Ovary (tissue), 9 donors: Measurements from ENCODE around the gene AMPH. TPM values are rescaled to one million over a fixed set of nuclear protein-coding genes. Genes with fewer than 3 reads are reported as not detected.

Source experiments
- DNase-seq, 5 donors: peaks; one replicate each; pipeline ENCODE4 v3.0.0-alpha.2; 2019 to 2020
- H3K27ac ChIP-seq, 2 donors: fragments of 200-600 bp; one replicate each; pipeline versions ENCODE4 v1.5.1 to v1.8.0; 2019 to 2022
- H3K27me3 ChIP-seq: fragments of 200-600 bp; one replicate; pipeline ENCODE4 v1.8.0; 2022
- H3K36me3 ChIP-seq: fragments of 200-600 bp; sonication (generic); one replicate; pipeline ENCODE4 v1.5.1; 2019
- H3K4me1 ChIP-seq: one replicate; pipeline ENCODE4 v1.8.1; 2013; ENCODE audit warnings: mild to moderate bottlenecking, moderate library complexity; ENCODE audit not compliant: insufficient read depth
- H3K4me3 ChIP-seq: fragments of 200-600 bp; sonication (generic); one replicate; pipeline ENCODE4 v1.5.1; 2017
- H3K9me3 ChIP-seq, 2 donors: fragments of 200-600 bp in 1 of 2; sonication (generic) in 1 of 2; one replicate each; pipeline versions ENCODE4 v1.5.1 to v1.8.1; 2013 to 2019; ENCODE audit warnings: mild to moderate bottlenecking in 1 of 2, moderate library complexity in 1 of 2
- EP300 ChIP-seq: sonication (generic); formaldehyde crosslinking; IDR thresholded peaks from one replicate; pipeline ENCODE4 v1.6.1; 2017; ENCODE audit warnings: antibody characterized with exemption
- POLR2A ChIP-seq: fragments of 450-650 bp; IDR thresholded peaks from one replicate; pipeline ENCODE4 v1.6.1; 2017; ENCODE audit warnings: antibody characterized with exemption, mild to moderate bottlenecking, moderate library complexity
- WGBS, 3 donors: extraction: QIAGEN DNeasy Blood & Tissue Kit in 1 of 3; methylation state at CpG; one replicate each; pipeline versions ENCODE4 v1.1.5 to v1.1.7; 2013 to 2017; 5-methylcytosine and 5-hydroxymethylcytosine counted together
- intact Hi-C, 4 donors: fragments of 100-400 bp; cut with DNase I; formaldehyde crosslinking; loops; one replicate each; pipeline versions ENCODE4 v1.11.0 to v1.15.1; 2022 to 2023
- polyA plus RNA-seq, 2 donors: library from polyadenylated mRNA; stranded (reverse); fragments of 200-250 nt in 1 of 2; fragments of 350-450 nt in 1 of 2; fragmentation: Illumina TruSeq in 1 of 2; extraction: RNeasy Lipid Tissue Mini Kit (QIAGEN cat#74804) in 1 of 2; gene quantifications; one replicate each; pipeline ENCODE4 v1.2.3, GENCODE V29; 2013 to 2014
- total RNA-seq, 7 donors: library from RNA; depleted of rRNA in 2 of 7; stranded (reverse); fragments of >200 nt in 2 of 7; fragmentation: NEBNext Ultra II Directional in 3 of 7; extraction: Animal tissue kit (Norgen Biotek cat#: 25700) in 3 of 7; gene quantifications; one replicate each; pipeline versions ENCODE4 v1.1.0 to v1.2.4, GENCODE V29; 2016 to 2023
- TF ChIP-seq, protein P1 (sequence below), 3 donors: fragments of 450-650 bp in 2 of 3; fragments of 200-600 bp in 1 of 3; IDR thresholded peaks; one replicate each; pipeline versions ENCODE4 v1.5.1 to v1.8.0; 2016 to 2022; ENCODE audit warnings: antibody characterized with exemption in 3 of 3, mild to moderate bottlenecking in 1 of 3
- donor health status: DM: no; HTN: no; CAD: no; lungs with moderate emphysema.
- donor health status: DM: no; HTN: no; CAD: no.
- donor health status: Bipolar disorder and iron deficiency.
- donor health status: DM: yes; HTN: yes; CAD: no.
- donor health status: DM: no; HTN: no; CAD: no.
- donor health status: DM: yes; HTN: yes; CAD: no.

Gene AMPH
- total and polyA plus RNA-seq, 9 donors: 0.10 to 4.6 (median 0.83) TPM

DNA sequence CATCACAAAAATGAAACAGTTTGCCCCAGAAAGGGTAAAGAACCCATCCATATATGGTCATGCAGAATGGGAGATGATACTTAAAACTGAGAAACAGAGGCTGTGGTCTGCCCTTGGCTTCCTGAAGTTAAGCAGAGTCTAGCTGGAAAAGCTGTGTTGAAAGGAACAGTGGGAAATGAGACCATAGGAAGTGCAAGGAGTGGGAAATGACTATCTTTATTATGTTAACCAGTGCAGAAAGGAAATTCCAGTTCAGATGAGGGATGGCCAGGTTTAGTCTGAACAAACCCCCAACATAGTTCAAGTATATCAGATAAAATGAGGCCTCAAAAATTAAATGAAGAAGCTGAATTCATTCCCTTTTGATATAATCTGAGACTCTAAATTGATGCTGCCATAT, 245.5 kb downstream of the AMPH start:
- DNase-seq: no peak
- intact Hi-C loops: no loop called here
- TF ChIP-seq EP300 (no peak), POLR2A (no peak)
- TF ChIP-seq, protein P1, sequence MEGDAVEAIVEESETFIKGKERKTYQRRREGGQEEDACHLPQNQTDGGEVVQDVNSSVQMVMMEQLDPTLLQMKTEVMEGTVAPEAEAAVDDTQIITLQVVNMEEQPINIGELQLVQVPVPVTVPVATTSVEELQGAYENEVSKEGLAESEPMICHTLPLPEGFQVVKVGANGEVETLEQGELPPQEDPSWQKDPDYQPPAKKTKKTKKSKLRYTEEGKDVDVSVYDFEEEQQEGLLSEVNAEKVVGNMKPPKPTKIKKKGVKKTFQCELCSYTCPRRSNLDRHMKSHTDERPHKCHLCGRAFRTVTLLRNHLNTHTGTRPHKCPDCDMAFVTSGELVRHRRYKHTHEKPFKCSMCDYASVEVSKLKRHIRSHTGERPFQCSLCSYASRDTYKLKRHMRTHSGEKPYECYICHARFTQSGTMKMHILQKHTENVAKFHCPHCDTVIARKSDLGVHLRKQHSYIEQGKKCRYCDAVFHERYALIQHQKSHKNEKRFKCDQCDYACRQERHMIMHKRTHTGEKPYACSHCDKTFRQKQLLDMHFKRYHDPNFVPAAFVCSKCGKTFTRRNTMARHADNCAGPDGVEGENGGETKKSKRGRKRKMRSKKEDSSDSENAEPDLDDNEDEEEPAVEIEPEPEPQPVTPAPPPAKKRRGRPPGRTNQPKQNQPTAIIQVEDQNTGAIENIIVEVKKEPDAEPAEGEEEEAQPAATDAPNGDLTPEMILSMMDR (IDR thresholded peaks at IDR 0.05): no peak
- Histone ChIP-seq H3K27me3 (no peaks in the 10 kb centered on the region), H3K4me3 (no peak overlapping the region), H3K36me3 (no peaks in the 10 kb centered on the region), H3K4me1 (no peaks in the 10 kb centered on the region), H3K9me3 (no peaks in the 10 kb centered on the region), H3K27ac (no peak overlapping the region)

- DNase-seq: no peak
Measured at GRCh38 chr7:38383281-38383680, 247.9 kb downstream of the AMPH start.

GRCh38 chr7:38382684-38383083, 248.5 kb downstream of the AMPH start:
- Histone ChIP-seq H3K27me3 (no peaks in the 10 kb centered on the region), H3K4me1 (no peaks in the 10 kb centered on the region), H3K27ac (no peak overlapping the region), H3K9me3 (no peaks in the 10 kb centered on the region), H3K4me3 (no peak overlapping the region), H3K36me3 (no peaks in the 10 kb centered on the region)
- no peak for DNase-seq
- WGBS, 3 donors: 37 to 57% (median 53%) methylated on average over 2 of the region's 2 CpGs
- TF ChIP-seq POLR2A (no peak), EP300 (no peak)
- TF ChIP-seq, protein P1 (IDR thresholded peaks at IDR 0.05): no peak
- intact Hi-C loops: no loop called here

More at GRCh38 chr7:38383281-38383680, 247.9 kb downstream of the AMPH start:
- Histone ChIP-seq H3K36me3 (no peaks in the 10 kb centered on the region), H3K9me3 (no peaks in the 10 kb centered on the region), H3K27ac (no peak overlapping the region), H3K27me3 (no peaks in the 10 kb centered on the region), H3K4me1 (no peaks in the 10 kb centered on the region), H3K4me3 (no peak overlapping the region)
- 69 to 77% (median 77%) methylated on average over 9 of the region's 9 CpGs for WGBS, 3 donors
- TF ChIP-seq, protein P1 (IDR thresholded peaks at IDR 0.05): no peak
- TF ChIP-seq EP300 (no peak), POLR2A (no peak)
- intact Hi-C loops: no loop called here

- H3K36me3 ChIP-seq: no peaks in the 10 kb centered on the region
- intact Hi-C loops: no loop called here
- H3K9me3 ChIP-seq: no peaks in the 10 kb centered on the region
- 15 to 38% (median 16%) methylated on average over 4 of the region's 4 CpGs for WGBS, 3 donors
- no peak overlapping the region for H3K4me3 ChIP-seq
- TF ChIP-seq EP300: no peak
- no peak for TF ChIP-seq POLR2A
- no peaks in the 10 kb centered on the region for H3K4me1 ChIP-seq
- no peak for DNase-seq
- H3K27ac ChIP-seq: no peak overlapping the region
- H3K27me3 ChIP-seq: no peaks in the 10 kb centered on the region
Measured at GRCh38 chr7:38375453-38375852, 255.7 kb downstream of the AMPH start.

DNA sequence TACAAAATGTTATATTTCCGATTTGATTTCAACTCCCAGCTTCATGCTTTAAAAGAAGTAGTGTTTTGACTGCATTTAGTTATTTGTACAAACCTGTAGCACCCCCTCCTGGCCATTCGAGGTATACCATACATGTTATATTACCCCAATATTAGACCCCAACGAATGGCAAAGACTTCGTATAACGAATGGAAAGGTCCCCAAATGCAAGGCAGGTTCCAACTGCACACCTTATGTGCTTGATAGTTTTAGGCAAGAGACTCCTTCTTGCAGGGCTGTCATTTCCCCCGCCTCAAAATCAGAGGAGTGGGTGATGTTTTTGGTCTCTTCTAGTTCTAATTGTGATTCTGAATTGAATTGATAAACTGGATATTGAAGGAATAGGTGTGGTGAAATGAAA, 256.7 kb downstream of the AMPH start:
- no peak for TF ChIP-seq POLR2A
- TF ChIP-seq, protein P1 (IDR thresholded peaks at IDR 0.05): peak in 2 of 3 donors; percentile 7 to 28
- no peak for TF ChIP-seq EP300
- H3K9me3 ChIP-seq: no peaks in the 10 kb centered on the region
- H3K36me3 ChIP-seq: no peaks in the 10 kb centered on the region
- H3K27ac ChIP-seq: no peak overlapping the region
- intact Hi-C loops: no loop called here
- H3K4me3 ChIP-seq: no peak overlapping the region
- peak in 1 of 5 donors; percentile 32 for DNase-seq
- no peaks in the 10 kb centered on the region for H3K27me3 ChIP-seq
- 33 to 43% (median 37%) methylated on average over 6 of the region's 6 CpGs for WGBS, 3 donors
- no peaks in the 10 kb centered on the region for H3K4me1 ChIP-seq
